ENCODE data around the gene PRLH.

DNA sequence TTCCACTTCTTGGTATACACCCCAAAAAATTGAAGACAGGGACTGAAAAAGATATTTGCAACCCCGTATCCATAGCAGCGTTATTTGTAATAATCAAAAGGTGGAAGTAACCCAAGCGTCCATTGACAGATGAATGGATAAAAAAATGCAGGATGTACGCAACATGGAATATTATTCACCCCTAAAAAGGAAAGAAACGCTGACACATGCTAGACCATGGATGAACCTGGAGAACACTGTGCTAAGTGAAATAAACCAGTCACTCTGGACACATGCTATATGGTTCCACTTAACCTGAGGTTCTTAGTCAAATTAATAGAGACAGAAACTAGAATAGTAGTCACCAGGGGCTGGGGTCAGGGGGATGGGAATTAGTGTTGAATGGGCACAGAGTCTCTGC lies 38.6 kb upstream of the PRLH start:
- TF ChIP-seq, protein P1, sequence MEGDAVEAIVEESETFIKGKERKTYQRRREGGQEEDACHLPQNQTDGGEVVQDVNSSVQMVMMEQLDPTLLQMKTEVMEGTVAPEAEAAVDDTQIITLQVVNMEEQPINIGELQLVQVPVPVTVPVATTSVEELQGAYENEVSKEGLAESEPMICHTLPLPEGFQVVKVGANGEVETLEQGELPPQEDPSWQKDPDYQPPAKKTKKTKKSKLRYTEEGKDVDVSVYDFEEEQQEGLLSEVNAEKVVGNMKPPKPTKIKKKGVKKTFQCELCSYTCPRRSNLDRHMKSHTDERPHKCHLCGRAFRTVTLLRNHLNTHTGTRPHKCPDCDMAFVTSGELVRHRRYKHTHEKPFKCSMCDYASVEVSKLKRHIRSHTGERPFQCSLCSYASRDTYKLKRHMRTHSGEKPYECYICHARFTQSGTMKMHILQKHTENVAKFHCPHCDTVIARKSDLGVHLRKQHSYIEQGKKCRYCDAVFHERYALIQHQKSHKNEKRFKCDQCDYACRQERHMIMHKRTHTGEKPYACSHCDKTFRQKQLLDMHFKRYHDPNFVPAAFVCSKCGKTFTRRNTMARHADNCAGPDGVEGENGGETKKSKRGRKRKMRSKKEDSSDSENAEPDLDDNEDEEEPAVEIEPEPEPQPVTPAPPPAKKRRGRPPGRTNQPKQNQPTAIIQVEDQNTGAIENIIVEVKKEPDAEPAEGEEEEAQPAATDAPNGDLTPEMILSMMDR (IDR thresholded peaks at IDR 0.05; ENCODE audit: insufficient read depth, low read depth, low read length) = no peak
- no peak for TF ChIP-seq EZH2 (IDR thresholded peaks at IDR 0.05; ENCODE audit: insufficient read depth, low read length)
